Measurements from ENCODE around the gene GNB1. TPM values are rescaled to one million over a fixed set of nuclear protein-coding genes. Genes with fewer than 3 reads are reported as not detected.
A peak's percentile ranks its signal among the peaks of the same experiment; 100 is the strongest.

Gene GNB1
- total and polyA plus RNA-seq, 3 donors from 2014 or later = 223 to 256 (median 240) TPM

DNA sequence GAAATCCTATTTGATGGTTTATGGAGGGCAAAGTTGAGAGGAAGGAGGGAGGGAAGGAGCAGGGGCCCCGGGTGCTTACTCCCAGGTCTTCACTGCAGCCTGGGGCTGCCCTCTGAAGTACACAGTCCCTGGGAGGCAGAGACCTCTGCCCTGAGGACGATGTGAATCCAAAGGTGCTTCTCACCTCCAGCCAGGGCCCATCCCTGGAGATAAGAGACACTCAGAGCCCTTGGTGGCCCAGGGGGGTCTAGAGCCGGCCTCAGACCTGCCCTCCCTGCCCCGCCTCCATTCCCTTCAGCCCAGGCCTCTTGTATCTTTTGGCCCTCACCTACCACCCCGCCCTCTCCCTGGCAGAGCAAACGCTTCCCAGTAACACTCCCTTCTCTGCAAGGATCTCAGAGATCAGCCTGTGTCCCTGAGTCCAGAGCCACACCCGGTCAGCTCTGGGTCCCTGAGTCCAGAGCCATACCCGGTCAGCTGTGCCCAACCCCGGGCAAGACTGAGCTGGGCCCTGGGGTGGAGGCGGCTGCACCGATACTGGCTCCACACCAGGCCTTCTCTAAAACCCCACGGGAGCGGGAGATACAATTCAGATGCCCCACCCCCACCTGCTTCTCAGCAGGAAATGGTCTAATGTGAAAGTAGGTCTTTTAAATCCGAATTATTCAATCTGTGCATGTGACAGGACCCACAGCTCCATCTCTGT, 3.6 kb upstream of the GNB1 start:
- intact Hi-C loops (cut with DNase I; ENCODE audit: low total_unique reads) = no loop called here
- no peaks in the 10 kb centered on the region for H3K27me3 ChIP-seq
- H3K36me3 ChIP-seq (ENCODE audit: low read depth, missing control alignments) = no peaks in the 10 kb centered on the region
- 26 to 36% methylated on average over 7 to 14 of the region's 14 CpGs for WGBS, 2 donors
- DNase-seq = peak; percentile 73
- no peaks in the 10 kb centered on the region for H3K9me3 ChIP-seq
- TF ChIP-seq, protein P1, sequence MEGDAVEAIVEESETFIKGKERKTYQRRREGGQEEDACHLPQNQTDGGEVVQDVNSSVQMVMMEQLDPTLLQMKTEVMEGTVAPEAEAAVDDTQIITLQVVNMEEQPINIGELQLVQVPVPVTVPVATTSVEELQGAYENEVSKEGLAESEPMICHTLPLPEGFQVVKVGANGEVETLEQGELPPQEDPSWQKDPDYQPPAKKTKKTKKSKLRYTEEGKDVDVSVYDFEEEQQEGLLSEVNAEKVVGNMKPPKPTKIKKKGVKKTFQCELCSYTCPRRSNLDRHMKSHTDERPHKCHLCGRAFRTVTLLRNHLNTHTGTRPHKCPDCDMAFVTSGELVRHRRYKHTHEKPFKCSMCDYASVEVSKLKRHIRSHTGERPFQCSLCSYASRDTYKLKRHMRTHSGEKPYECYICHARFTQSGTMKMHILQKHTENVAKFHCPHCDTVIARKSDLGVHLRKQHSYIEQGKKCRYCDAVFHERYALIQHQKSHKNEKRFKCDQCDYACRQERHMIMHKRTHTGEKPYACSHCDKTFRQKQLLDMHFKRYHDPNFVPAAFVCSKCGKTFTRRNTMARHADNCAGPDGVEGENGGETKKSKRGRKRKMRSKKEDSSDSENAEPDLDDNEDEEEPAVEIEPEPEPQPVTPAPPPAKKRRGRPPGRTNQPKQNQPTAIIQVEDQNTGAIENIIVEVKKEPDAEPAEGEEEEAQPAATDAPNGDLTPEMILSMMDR (IDR thresholded peaks at IDR 0.05) = no peak
- no peak for TF ChIP-seq POLR2A (IDR thresholded peaks at IDR 0.05)
- no peak overlapping the region for H3K27ac ChIP-seq
- H3K4me1 ChIP-seq = peaks cover 24% of the 10 kb centered on the region
- H3K4me3 ChIP-seq = no peak overlapping the region

DNA sequence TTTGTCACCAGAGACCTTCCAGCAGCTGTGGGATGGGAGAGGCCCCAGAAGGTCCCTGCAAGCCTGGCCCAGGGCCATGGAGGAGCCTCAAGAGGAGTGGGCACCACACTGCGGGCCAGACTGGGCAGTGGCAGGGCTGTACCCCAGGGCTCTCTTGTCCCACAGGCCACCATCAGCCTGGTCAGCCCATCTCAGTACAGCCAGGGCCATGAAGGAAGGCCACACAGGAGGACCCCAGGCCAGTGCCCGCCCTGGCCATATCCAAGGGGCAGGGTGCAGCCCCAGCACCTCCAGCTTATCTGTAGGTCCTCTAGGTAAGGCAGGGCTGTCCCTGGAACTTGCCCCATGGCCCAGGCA, 3.1 kb upstream of the GNB1 start:
- DNase-seq = no peak
- no peaks in the 10 kb centered on the region for H3K27me3 ChIP-seq
- no peak for TF ChIP-seq POLR2A (IDR thresholded peaks at IDR 0.05)
- TF ChIP-seq, protein P1 (IDR thresholded peaks at IDR 0.05) = no peak
- no peaks in the 10 kb centered on the region for H3K36me3 ChIP-seq (ENCODE audit: low read depth, missing control alignments)
- H3K9me3 ChIP-seq = no peaks in the 10 kb centered on the region
- WGBS, 2 donors = 93% methylated on average over 2 of the region's 2 CpGs
- no peak overlapping the region for H3K27ac ChIP-seq
- H3K4me3 ChIP-seq = no peak overlapping the region
- H3K4me1 ChIP-seq = peaks cover 28% of the 10 kb centered on the region
- intact Hi-C loops (cut with DNase I; ENCODE audit: low total_unique reads) = no loop called here

DNA sequence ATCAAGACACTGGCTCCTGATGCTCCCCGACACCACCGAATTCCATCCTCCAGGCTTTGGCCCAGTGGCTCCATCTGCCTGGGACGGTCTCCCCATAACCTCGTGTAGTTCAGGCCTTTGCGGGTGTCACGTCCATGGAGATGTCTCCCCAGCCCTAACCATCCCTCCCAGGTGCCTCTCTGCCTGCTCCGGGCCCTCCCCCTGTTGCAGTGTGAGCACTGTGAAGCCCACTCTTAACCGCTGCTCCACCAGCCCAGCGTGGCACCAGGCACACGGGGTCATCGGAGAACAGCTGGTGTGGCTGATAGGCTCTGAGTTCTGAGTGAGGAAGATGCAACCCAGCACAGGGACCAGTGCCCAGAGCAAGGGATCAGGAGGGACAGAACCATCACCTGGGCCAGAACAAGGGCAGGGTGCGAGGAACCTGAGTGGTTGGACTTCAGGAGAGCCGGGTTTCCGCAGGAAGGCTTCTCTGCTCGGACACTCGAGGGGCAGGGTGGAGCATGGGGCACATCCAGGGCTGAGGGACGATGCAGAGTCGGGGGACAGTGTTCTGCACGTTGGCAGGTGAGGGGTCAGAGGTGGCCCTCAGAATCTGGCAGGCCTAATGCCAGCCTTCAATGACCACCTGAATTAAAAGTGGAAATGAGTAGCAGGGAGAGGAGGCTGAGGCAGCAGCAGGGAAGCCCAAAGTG, 2.6 kb upstream of the GNB1 start:
- no peak overlapping the region for H3K4me3 ChIP-seq
- TF ChIP-seq, protein P1 (IDR thresholded peaks at IDR 0.05) = no peak
- TF ChIP-seq POLR2A (IDR thresholded peaks at IDR 0.05) = no peak
- H3K27ac ChIP-seq = no peak overlapping the region
- 87 to 90% methylated on average over 10 to 19 of the region's 19 CpGs for WGBS, 2 donors
- H3K4me1 ChIP-seq = peaks cover 33% of the 10 kb centered on the region
- no peaks in the 10 kb centered on the region for H3K36me3 ChIP-seq (ENCODE audit: low read depth, missing control alignments)
- no peaks in the 10 kb centered on the region for H3K27me3 ChIP-seq
- no peak for DNase-seq
- intact Hi-C loops (cut with DNase I; ENCODE audit: low total_unique reads) = no loop called here
- no peaks in the 10 kb centered on the region for H3K9me3 ChIP-seq

DNA sequence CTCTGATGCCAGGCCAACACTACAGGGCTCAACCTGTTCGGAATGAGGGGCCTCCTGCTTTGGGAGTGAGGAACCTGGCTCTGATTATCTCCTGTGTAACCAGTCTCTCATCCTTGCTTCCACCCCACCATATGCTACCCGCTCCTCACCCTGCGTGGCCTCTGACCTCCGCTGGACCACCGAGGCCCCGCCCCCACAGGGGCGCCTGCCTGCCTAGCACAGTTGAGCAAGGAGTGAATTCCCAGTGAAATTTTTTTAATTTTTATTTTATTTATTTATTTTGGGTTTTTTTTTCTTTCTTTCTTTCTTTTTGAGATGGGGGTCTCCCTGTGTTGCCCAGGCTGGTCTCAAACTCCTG, 1.9 kb upstream of the GNB1 start:
- H3K27ac ChIP-seq = no peak overlapping the region
- H3K4me3 ChIP-seq = no peak overlapping the region
- peaks cover 40% of the 10 kb centered on the region for H3K4me1 ChIP-seq

More for the DNA sequence above, 1.9 kb upstream of the GNB1 start:
- H3K9me3 ChIP-seq = no peaks in the 10 kb centered on the region
- intact Hi-C loops (cut with DNase I; ENCODE audit: low total_unique reads) = no loop called here
- TF ChIP-seq, protein P1 (IDR thresholded peaks at IDR 0.05) = no peak
- TF ChIP-seq POLR2A (IDR thresholded peaks at IDR 0.05) = no peak
- H3K27me3 ChIP-seq = no peaks in the 10 kb centered on the region
- WGBS, 2 donors = 71 to 80% methylated on average over 7 of the region's 7 CpGs
- no peak for DNase-seq
- no peaks in the 10 kb centered on the region for H3K36me3 ChIP-seq (ENCODE audit: low read depth, missing control alignments)

Measured in testis (tissue), 3 donors.